Measurements from ENCODE around the gene PHF13.
A peak's percentile ranks its signal among the peaks of the same experiment; 100 is the strongest.

PHF13 gene

GRCh38 chr1:6613361-6614018 is at the start of gene PHF13:
Gene PHF13, plus strand, starts transcription at chr1:6613731. Its CDS starts 336 bp downstream, at chr1:6614067.
- Histone ChIP-seq H3K27me3 (replicated peaks; ENCODE audit: control insufficient read depth, insufficient read depth, low read length) (no peaks in the 10 kb centered on the region), H3K9me3 (ENCODE audit: control insufficient read depth, low read length) (no peaks in the 10 kb centered on the region), H3K4me3 (ENCODE audit: low read length) (peak within 1 kb of the TSS; percentile 88), H3K36me3 (ENCODE audit: control insufficient read depth, insufficient read depth, low read length, severe bottlenecking) (peaks cover 6% of the 10 kb centered on the region), H3K4me1 (ENCODE audit: control insufficient read depth, insufficient read depth, low read length) (peaks cover 10% of the 10 kb centered on the region), H3K9ac (ENCODE audit: low read length) (peak within 1 kb of the TSS; percentile 89)
- DNase-seq (ENCODE audit: low read depth): peak; percentile 99

GRCh38 chr1:6569033-6569432 is 44.5 kb upstream of the PHF13 start:
- DNase-seq (ENCODE audit: low read depth): no peak
- H3K4me3 ChIP-seq (ENCODE audit: low read length): no peak overlapping the region
- H3K9ac ChIP-seq (ENCODE audit: low read length): no peak overlapping the region
- peaks cover 9% of the 10 kb centered on the region for H3K9me3 ChIP-seq (ENCODE audit: control insufficient read depth, low read length)
- peaks cover 36% of the 10 kb centered on the region for H3K27me3 ChIP-seq (replicated peaks; ENCODE audit: control insufficient read depth, insufficient read depth, low read length)
- H3K36me3 ChIP-seq (ENCODE audit: control insufficient read depth, insufficient read depth, low read length, severe bottlenecking): no peaks in the 10 kb centered on the region
- H3K4me1 ChIP-seq (ENCODE audit: control insufficient read depth, insufficient read depth, low read length): no peaks in the 10 kb centered on the region

GRCh38 chr1:6570100-6570499 is 43.4 kb upstream of the PHF13 start:
- no peaks in the 10 kb centered on the region for H3K4me1 ChIP-seq (ENCODE audit: control insufficient read depth, insufficient read depth, low read length)
- H3K9ac ChIP-seq (ENCODE audit: low read length): no peak overlapping the region
- H3K9me3 ChIP-seq (ENCODE audit: control insufficient read depth, low read length): peaks cover 9% of the 10 kb centered on the region
- H3K4me3 ChIP-seq (ENCODE audit: low read length): no peak overlapping the region
- no peaks in the 10 kb centered on the region for H3K36me3 ChIP-seq (ENCODE audit: control insufficient read depth, insufficient read depth, low read length, severe bottlenecking)
- peaks cover 27% of the 10 kb centered on the region for H3K27me3 ChIP-seq (replicated peaks; ENCODE audit: control insufficient read depth, insufficient read depth, low read length)
- DNase-seq (ENCODE audit: low read depth): no peak

GRCh38 chr1:6570987-6571386 is 42.5 kb upstream of the PHF13 start:
- no peak for DNase-seq (ENCODE audit: low read depth)
- Histone ChIP-seq H3K4me1 (ENCODE audit: control insufficient read depth, insufficient read depth, low read length) (no peaks in the 10 kb centered on the region), H3K9me3 (ENCODE audit: control insufficient read depth, low read length) (peaks cover 9% of the 10 kb centered on the region), H3K9ac (ENCODE audit: low read length) (no peak overlapping the region), H3K27me3 (replicated peaks; ENCODE audit: control insufficient read depth, insufficient read depth, low read length) (peaks cover 21% of the 10 kb centered on the region), H3K4me3 (ENCODE audit: low read length) (no peak overlapping the region), H3K36me3 (ENCODE audit: control insufficient read depth, insufficient read depth, low read length, severe bottlenecking) (no peaks in the 10 kb centered on the region)

- DNase-seq (ENCODE audit: low read depth): no peak
- no peak overlapping the region for H3K4me3 ChIP-seq (ENCODE audit: low read length)
- H3K9me3 ChIP-seq (ENCODE audit: control insufficient read depth, low read length): peaks cover 9% of the 10 kb centered on the region
- no peaks in the 10 kb centered on the region for H3K36me3 ChIP-seq (ENCODE audit: control insufficient read depth, insufficient read depth, low read length, severe bottlenecking)
- no peaks in the 10 kb centered on the region for H3K4me1 ChIP-seq (ENCODE audit: control insufficient read depth, insufficient read depth, low read length)
- H3K9ac ChIP-seq (ENCODE audit: low read length): no peak overlapping the region
- H3K27me3 ChIP-seq (replicated peaks; ENCODE audit: control insufficient read depth, insufficient read depth, low read length): peaks cover 13% of the 10 kb centered on the region
Observed at GRCh38 chr1:6572653-6573383, 40.7 kb upstream of the PHF13 start.

GRCh38 chr1:6574025-6574620 is 39.4 kb upstream of the PHF13 start:
- no peaks in the 10 kb centered on the region for H3K4me1 ChIP-seq (ENCODE audit: control insufficient read depth, insufficient read depth, low read length)
- H3K27me3 ChIP-seq (replicated peaks; ENCODE audit: control insufficient read depth, insufficient read depth, low read length): peaks cover 13% of the 10 kb centered on the region
- no peak overlapping the region for H3K9ac ChIP-seq (ENCODE audit: low read length)
- no peaks in the 10 kb centered on the region for H3K36me3 ChIP-seq (ENCODE audit: control insufficient read depth, insufficient read depth, low read length, severe bottlenecking)
- DNase-seq (ENCODE audit: low read depth): no peak
- peaks cover 9% of the 10 kb centered on the region for H3K9me3 ChIP-seq (ENCODE audit: control insufficient read depth, low read length)
- no peak overlapping the region for H3K4me3 ChIP-seq (ENCODE audit: low read length)

- peaks cover 9% of the 10 kb centered on the region for H3K27me3 ChIP-seq (replicated peaks; ENCODE audit: control insufficient read depth, insufficient read depth, low read length)
- no peak overlapping the region for H3K9ac ChIP-seq (ENCODE audit: low read length)
- no peak overlapping the region for H3K4me3 ChIP-seq (ENCODE audit: low read length)
- H3K9me3 ChIP-seq (ENCODE audit: control insufficient read depth, low read length): peaks cover 9% of the 10 kb centered on the region
- no peaks in the 10 kb centered on the region for H3K36me3 ChIP-seq (ENCODE audit: control insufficient read depth, insufficient read depth, low read length, severe bottlenecking)
- no peak for DNase-seq (ENCODE audit: low read depth)
- H3K4me1 ChIP-seq (ENCODE audit: control insufficient read depth, insufficient read depth, low read length): peaks cover 4% of the 10 kb centered on the region
Observed at GRCh38 chr1:6574818-6575217, 38.7 kb upstream of the PHF13 start.

GRCh38 chr1:6577831-6578525 is 35.6 kb upstream of the PHF13 start:
- no peaks in the 10 kb centered on the region for H3K27me3 ChIP-seq (replicated peaks; ENCODE audit: control insufficient read depth, insufficient read depth, low read length)
- peaks cover 14% of the 10 kb centered on the region for H3K4me1 ChIP-seq (ENCODE audit: control insufficient read depth, insufficient read depth, low read length)
- H3K9ac ChIP-seq (ENCODE audit: low read length): no peak overlapping the region
- H3K4me3 ChIP-seq (ENCODE audit: low read length): no peak overlapping the region
- H3K9me3 ChIP-seq (ENCODE audit: control insufficient read depth, low read length): no peaks in the 10 kb centered on the region
- H3K36me3 ChIP-seq (ENCODE audit: control insufficient read depth, insufficient read depth, low read length, severe bottlenecking): no peaks in the 10 kb centered on the region
- no peak for DNase-seq (ENCODE audit: low read depth)

- H3K27me3 ChIP-seq (replicated peaks; ENCODE audit: control insufficient read depth, insufficient read depth, low read length): no peaks in the 10 kb centered on the region
- no peak for DNase-seq (ENCODE audit: low read depth)
- H3K36me3 ChIP-seq (ENCODE audit: control insufficient read depth, insufficient read depth, low read length, severe bottlenecking): no peaks in the 10 kb centered on the region
- no peaks in the 10 kb centered on the region for H3K9me3 ChIP-seq (ENCODE audit: control insufficient read depth, low read length)
- H3K4me1 ChIP-seq (ENCODE audit: control insufficient read depth, insufficient read depth, low read length): peaks cover 14% of the 10 kb centered on the region
- H3K4me3 ChIP-seq (ENCODE audit: low read length): peak overlapping the region; percentile 92
- peak overlapping the region; percentile 90 for H3K9ac ChIP-seq (ENCODE audit: low read length)
Observed at GRCh38 chr1:6578624-6579373, 34.7 kb upstream of the PHF13 start.

GRCh38 chr1:6579374-6580118 is 34.0 kb upstream of the PHF13 start, which contains the start of gene ZBTB48:
Gene ZBTB48, plus strand, starts transcription at chr1:6579994. Its CDS starts 616 bp downstream, at chr1:6580610.
- peak; percentile 99 for DNase-seq (ENCODE audit: low read depth)
- H3K27me3 ChIP-seq (replicated peaks; ENCODE audit: control insufficient read depth, insufficient read depth, low read length): no peaks in the 10 kb centered on the region
- H3K9me3 ChIP-seq (ENCODE audit: control insufficient read depth, low read length): no peaks in the 10 kb centered on the region
- no peaks in the 10 kb centered on the region for H3K36me3 ChIP-seq (ENCODE audit: control insufficient read depth, insufficient read depth, low read length, severe bottlenecking)
- H3K4me1 ChIP-seq (ENCODE audit: control insufficient read depth, insufficient read depth, low read length): peaks cover 14% of the 10 kb centered on the region
- peak within 1 kb of the TSS; percentile 90 for H3K9ac ChIP-seq (ENCODE audit: low read length)
- H3K4me3 ChIP-seq (ENCODE audit: low read length): peak within 1 kb of the TSS; percentile 92

Data from adipocyte (in vitro differentiated cells).